GM18505 (cell line): ENCODE measurements around the gene IREB2.

Source experiments
- ATAC-seq: cut with Tn5 transposase; IDR thresholded peaks from one replicate; pipeline ENCODE4 v1.9.1; 2021; ENCODE audit not compliant: unreplicated experiment
- POLR2A ChIP-seq: IDR thresholded peaks from 4 replicates; pipeline ENCODE4 v1.6.1; 2011; ENCODE audit warnings: borderline replicate concordance; ENCODE audit not compliant: insufficient read depth, insufficient read length; ENCODE audit errors: extremely low read depth

IREB2 gene, protein sequence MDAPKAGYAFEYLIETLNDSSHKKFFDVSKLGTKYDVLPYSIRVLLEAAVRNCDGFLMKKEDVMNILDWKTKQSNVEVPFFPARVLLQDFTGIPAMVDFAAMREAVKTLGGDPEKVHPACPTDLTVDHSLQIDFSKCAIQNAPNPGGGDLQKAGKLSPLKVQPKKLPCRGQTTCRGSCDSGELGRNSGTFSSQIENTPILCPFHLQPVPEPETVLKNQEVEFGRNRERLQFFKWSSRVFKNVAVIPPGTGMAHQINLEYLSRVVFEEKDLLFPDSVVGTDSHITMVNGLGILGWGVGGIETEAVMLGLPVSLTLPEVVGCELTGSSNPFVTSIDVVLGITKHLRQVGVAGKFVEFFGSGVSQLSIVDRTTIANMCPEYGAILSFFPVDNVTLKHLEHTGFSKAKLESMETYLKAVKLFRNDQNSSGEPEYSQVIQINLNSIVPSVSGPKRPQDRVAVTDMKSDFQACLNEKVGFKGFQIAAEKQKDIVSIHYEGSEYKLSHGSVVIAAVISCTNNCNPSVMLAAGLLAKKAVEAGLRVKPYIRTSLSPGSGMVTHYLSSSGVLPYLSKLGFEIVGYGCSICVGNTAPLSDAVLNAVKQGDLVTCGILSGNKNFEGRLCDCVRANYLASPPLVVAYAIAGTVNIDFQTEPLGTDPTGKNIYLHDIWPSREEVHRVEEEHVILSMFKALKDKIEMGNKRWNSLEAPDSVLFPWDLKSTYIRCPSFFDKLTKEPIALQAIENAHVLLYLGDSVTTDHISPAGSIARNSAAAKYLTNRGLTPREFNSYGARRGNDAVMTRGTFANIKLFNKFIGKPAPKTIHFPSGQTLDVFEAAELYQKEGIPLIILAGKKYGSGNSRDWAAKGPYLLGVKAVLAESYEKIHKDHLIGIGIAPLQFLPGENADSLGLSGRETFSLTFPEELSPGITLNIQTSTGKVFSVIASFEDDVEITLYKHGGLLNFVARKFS

GRCh38 chr15:78437762-78438618 lies at the start of gene IREB2:
TSS of gene IREB2 (plus strand) at chr15:78438216. CDS start at chr15:78438338, 122 bp downstream.
- TF ChIP-seq POLR2A = peak; percentile 90
- ATAC-seq = peak; percentile 84

DNA sequence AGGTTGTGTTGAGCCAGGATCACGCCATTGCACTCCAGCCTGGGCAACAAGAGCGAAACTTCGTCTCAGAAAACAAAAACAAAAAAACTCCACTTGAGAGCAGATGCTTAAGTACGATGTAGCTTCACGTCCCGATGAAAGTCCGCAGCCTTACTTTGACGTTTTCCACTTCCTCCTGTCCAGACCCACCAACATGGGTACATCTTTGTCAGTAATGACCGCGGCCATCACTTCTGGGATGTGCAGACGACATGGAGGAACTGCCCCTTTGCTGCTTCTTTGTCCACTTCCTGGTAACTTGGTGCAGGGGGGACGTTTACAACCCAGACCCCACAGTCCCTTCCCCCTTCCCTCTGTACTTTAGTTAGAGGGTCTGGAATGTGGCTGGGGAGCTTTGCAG lies 49.2 kb upstream of the IREB2 start:
- no peak for TF ChIP-seq POLR2A

DNA sequence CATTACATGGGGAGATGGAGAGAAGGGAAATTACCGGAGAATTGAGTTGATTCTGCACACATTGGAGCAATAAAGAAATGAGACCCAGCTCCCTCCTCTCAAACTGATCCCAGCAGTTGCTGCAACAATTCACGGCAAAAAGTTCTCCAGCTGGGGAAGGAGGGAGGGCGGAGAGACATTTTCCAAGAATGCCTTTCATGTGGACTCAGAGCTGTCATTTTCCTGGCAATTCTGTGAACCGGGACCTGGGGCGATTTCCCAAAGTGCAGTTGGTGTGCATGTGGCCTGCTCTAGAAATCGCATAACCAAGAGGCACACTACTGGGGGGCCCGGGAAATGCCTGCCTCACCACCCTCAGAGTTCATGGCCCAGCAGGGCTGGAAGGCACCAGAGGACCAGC lies 48.7 kb upstream of the IREB2 start:
- ATAC-seq = no peak
- TF ChIP-seq POLR2A = no peak

More for the DNA sequence above, 49.2 kb upstream of the IREB2 start:
- no peak for ATAC-seq

DNA sequence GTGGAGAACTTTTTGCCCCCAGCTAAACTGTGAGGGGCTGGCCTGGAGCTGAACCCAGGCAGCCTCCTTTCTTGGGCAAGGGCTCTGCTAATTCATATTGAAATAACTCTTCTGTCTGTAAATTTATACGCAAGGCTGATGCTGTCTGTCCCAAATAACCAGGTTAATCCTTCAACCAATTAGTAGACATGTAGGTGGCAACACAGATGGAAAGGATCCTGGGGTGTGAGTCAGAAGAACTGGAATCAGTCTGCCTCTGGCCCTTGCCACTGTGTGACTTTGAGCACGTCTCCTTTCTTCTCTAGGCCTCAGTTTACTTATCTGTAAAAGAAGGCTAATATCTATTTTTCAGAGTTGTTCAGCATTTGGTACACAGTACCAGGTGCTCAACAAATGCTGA lies 48.3 kb upstream of the IREB2 start:
- no peak for TF ChIP-seq POLR2A
- no peak for ATAC-seq

DNA sequence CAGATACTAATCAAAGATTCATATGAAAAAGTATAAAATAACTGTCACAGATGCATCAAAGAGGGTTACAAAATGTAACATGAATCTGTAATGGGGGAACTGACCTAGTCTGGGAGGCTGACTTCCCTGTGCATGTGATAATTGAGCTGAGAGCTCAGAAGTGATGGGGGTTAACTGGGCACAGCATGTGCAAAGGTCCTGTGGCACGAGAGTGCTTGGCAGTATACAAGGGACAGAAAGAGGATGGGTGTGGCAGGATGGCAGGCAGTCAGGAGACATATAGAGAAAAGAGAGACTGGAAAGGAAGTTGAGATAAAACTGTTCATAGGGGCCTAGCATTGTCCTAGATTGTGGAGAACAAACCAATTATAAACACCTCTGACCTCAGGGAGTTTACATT lies 47.8 kb upstream of the IREB2 start:
- TF ChIP-seq POLR2A = no peak
- no peak for ATAC-seq

DNA sequence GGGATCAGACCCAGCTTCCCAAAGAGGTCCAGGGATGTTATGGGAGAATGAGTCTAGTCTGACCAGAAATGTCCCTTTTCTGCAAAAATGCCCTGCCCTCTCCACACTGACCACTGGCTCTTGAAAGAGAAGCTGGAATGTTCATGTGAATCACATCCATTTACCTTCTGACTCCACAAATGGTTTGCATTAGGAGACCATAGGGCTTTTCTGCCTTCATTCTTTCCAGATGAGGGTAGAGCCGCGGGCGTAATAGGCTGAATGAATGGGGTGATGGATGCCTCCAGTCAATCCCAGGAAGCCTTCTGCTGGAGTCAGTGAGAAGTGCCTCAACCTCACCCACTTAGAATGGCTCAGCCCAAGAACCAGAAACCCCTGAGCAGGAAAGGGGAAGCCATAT lies 47.2 kb upstream of the IREB2 start:
- no peak for ATAC-seq
- TF ChIP-seq POLR2A = no peak

GRCh38 chr15:78391781-78392180 lies 46.2 kb upstream of the IREB2 start:
- ATAC-seq = no peak
- no peak for TF ChIP-seq POLR2A

- no peak for ATAC-seq
Observed at GRCh38 chr15:78392430-78392829, 45.6 kb upstream of the IREB2 start.

DNA sequence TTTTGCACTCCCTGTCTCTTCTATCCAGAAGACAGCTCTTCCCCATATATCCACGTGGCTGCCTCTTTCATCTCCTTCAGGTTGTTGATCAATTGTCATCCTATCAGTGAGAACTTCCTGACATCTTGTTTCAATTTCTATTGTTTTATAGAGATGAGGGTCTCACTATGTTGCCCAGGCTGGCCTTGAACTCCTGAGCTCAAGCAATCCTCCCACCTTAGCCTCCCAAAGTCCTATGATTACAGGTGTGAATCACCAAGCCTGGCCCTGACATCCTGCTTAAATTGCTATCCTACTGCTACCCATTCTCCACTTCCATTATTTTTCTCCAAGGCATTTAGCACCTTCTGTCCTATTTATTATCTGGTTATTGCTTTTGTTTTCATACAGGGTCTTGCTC lies 44.9 kb upstream of the IREB2 start:
- TF ChIP-seq POLR2A = no peak
- no peak for ATAC-seq

More at GRCh38 chr15:78392430-78392829, 45.6 kb upstream of the IREB2 start:
- no peak for TF ChIP-seq POLR2A

DNA sequence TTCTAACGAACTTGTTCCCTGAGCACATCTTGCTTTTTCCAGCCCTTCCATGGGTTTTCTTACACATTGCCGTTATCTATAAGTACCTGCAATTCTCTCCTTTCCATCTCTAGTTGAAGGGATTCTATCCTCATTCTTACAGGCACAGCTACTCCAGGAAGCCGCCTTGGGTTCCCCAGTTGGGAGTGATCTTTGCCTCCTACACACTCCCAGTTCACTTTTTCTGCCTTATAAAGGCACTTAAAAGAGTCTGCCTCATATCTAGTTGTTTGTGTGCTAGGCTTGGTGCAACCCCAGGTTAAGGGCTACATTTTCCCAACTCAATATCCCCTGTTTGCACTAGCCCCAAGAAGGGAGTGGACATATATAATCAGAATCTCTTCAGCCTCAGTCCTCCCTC lies 44.0 kb upstream of the IREB2 start:
- ATAC-seq = no peak
- TF ChIP-seq POLR2A = no peak

- no peak for ATAC-seq
- no peak for TF ChIP-seq POLR2A
Observed at GRCh38 chr15:78394981-78395616, 42.9 kb upstream of the IREB2 start.

DNA sequence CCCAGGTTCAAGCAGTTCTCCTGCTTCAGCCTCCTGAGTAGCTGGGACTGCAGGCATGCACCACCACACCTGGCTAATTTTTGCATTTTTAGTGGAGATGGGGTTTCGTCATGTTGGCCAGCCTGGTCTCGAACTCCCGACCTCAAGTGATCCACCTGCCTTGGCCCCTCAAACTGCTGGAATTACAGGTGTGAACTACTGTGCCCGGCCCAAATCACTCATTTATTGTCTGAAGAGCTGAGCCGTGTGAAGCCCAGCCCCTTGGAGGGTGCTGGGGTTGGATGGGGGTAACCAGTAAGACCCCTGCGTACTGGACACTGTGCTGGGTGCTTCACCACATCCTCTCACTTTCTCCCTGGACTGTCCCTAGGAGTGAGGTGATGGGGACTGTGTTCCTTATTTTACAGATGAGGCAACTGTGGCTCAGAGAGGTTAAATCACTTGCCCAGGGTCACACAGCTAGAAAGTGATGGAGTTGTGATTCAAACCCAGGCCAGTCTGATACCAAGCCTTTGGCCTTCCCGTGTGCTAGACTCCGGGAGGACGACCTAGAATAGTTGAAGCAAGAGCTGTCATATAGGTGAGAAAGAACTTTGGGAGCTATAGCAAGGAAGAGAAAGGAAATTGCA lies 41.7 kb upstream of the IREB2 start:
- ATAC-seq = no peak
- no peak for TF ChIP-seq POLR2A
